Skin of body (tissue), 3 donors: ENCODE measurements around the gene CD68. TPM values are rescaled to one million over a fixed set of nuclear protein-coding genes. Genes with fewer than 3 reads are reported as not detected.
"Not testable (repeated sequence)": the region's sequence is repeated elsewhere in the genome, so short reads cannot be mapped to it uniquely, and the experiment has no call there.

Experiments
- DNase-seq: peaks from one replicate; lab custom pipeline; 2025; lab: John Stamatoyannopoulos, UW
- small RNA-seq: library from RNA; depleted of rRNA; stranded (forward); fragments of <200 nt; gene quantifications from one replicate; pipeline ENCODE3, GENCODE V24; 2014; ENCODE audit warnings: low replicate concordance
- total RNA-seq: library from RNA; depleted of rRNA; stranded (reverse); fragments of >200 nt; gene quantifications from one replicate; pipeline ENCODE4 v1.2.3, GENCODE V29; 2014

The CD68 gene
- total RNA-seq, 1 donor from 2014 or later, result 9.2 TPM

- no peak for DNase-seq
Observed at GRCh38 chr17:7613769-7614424, 34.5 kb downstream of the CD68 start.

DNA sequence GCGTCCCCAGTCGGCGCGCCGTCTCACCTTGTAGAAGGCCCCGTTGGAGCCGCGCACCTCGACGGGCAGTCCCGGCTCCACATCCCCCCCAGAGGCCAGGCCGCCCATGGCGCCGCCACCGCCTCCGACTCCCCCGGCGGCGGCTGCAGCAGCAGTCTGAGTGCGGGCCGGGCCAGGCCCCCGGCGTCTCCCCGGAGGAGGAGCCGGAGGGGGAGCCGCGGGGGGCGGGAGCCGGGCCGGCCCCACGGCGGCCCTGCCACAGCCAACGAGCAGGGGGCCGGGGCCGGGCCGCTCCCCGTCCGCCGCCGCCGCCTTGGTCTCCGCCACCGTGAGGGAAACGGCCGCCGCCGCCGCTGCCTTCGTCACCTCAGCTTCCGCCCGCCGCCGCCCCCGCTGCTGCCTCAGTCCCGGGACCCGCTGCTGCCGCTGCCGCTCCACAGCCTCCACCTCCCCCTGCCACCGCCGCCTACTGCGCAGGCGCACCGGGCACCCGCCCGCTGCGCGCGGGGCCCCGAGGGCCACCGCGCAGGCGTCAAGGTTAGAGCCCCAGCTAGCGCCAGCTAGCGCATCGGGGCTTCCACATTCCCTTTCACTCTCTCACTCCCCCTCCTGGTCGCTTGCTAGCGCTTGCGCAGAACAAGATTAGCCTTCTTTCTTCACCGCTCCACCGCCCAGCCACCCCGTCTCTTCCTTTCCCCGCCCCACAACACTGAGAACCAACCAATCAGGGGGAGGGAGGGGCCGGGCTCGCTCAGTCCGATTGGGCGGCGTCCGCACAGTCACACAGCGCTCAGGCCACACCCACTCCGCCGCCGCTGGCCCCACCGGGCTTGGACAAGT lies 35.2 kb downstream of the CD68 start, which contains the start of gene FXR2:
Gene FXR2, minus strand, starts transcription at position 473 of the 840 bp plus-strand sequence. Its CDS starts 365 bp downstream, at position 108.
- peak; percentile 100 for DNase-seq

GRCh38 chr17:7615265-7615747 lies 35.9 kb downstream of the CD68 start:
- DNase-seq, result no peak

DNA sequence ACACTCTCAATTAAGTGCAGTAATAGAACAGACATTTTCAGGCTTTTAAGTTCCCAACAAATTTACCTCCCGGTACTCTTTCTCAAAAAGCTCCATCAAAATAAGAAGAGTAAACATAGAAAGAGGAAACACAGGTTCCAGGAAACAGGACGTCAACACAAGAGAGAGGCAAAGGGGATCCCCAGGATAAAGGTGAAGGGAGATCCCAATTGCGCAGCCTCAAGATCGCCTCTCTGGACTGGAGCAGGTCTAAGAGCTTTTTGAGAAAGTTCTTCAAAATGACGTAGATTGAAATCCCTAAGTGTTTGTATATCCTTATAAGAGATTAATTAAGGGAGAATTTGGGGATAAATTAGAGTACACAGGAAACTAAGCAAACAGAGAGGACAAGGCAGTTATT lies 39.2 kb downstream of the CD68 start:
- no peak for DNase-seq

DNA sequence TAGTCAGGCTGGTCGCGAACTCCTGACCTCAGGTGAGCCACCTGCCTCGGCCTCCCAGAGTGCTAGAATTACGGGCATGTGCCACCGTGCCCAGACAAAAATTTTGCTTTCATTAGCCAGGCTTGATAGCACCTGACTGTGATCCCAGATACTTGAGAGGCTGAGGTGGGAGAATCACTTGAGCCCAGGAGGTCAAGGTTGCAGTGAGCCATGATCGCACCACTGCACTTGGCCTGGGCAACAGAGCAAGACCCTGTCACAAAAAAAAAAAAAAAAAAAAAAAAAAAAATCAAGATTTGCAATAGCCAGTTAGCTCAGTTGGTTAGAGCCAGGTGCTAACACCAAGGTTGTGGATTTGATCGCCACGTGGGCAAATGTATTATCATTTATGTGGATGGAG lies 41.4 kb downstream of the CD68 start:
- DNase-seq, result no peak

GRCh38 chr17:7623661-7624060 lies 44.2 kb downstream of the CD68 start:
- DNase-seq, result no peak

GRCh38 chr17:7625749-7626148 lies 46.3 kb downstream of the CD68 start:
- DNase-seq, result not testable (repeated sequence)

GRCh38 chr17:7626307-7626706 lies 46.9 kb downstream of the CD68 start:
- no peak for DNase-seq

DNA sequence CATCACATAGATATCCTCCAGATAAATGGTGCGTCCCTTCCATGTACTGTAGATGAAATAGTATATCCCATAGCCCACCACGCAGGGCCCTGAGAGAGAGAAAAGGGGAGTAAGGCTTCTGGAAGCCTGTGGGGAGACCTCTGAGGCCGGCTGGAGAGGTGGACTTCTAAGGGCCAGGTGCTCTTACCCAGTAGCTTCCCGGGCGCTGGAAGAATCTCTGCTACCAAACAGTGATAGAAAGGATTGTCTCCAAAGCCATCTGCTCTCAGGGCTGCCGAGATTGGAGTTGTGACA lies 47.5 kb downstream of the CD68 start:
- no peak for DNase-seq

DNA sequence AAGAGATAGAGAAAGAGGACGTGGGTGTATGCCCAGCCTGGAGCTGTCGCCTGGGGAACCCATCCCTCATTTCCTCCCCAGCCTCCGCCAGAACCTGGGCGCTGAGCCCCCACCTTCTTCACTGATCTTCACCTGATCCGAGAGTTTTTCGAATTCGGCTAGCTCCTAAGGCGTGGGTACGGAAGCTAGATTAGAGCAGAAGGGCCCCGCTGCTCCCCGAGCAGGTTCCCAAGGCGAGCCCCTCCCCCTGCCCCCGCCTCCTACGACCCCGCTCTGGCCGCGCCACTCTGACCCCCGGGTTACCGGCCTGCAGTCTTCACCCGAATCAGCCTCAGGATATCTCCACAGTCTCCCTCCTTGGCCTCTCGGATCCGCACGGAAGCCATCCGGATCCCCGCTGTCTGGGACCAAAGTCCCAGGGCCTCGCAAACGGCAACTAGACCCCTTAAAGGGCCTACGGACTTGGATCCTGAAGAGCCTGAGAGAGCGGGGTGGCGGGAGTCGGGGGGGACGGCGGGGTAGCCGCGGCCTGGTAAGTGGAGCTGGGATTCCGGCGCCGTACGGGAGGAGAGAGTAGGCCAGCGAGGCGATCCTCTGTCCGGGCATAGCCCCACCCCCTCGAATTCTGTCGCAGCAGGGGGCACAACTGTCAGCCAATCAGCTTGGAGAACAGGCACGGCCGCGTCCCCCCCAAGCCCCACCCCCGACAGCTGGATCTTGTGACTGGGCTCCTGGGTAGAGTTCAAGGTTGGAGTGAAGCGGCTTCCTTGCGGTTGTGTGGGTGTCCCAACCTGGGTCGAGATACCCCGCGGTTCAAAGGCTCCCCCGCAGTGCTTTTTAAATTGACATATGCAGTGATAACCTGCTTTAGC lies 48.0 kb downstream of the CD68 start, which contains the start of gene SAT2:
Gene SAT2, minus strand, starts transcription at position 572 of the 872 bp plus-strand sequence. Its CDS starts 186 bp downstream, at position 386.
- peak; percentile 90 for DNase-seq

GRCh38 chr17:7629939-7630571 lies 50.6 kb downstream of the CD68 start, which contains the start of gene SHBG:
Gene SHBG (plus strand): TSS chr17:7630135. CDS start chr17:7630173, 38 bp downstream.
- no peak for DNase-seq

Small RNA genes lying within 50 kb of the gene (small RNA-seq; reads per million reads assigned to genes)
- gene CD68 (not detected), gene RF00019 (not detected), gene SNORA48 (not detected), gene SNORD10 (not detected)

Other genes with a start within 250 kb of the CD68 start
- gene ACAP1, start 243.1 kb upstream of the CD68 start, total RNA-seq, result 4.7 TPM
- 6.3 TPM for gene KCTD11, start 227.5 kb upstream of the CD68 start, total RNA-seq
- gene TMEM95, start 224.5 kb upstream of the CD68 start, total RNA-seq, result not detected
- 2.5 TPM for gene TNK1, start 198.5 kb upstream of the CD68 start, total RNA-seq
- gene PLSCR3, start 185.1 kb upstream of the CD68 start, total RNA-seq, result 16.0 TPM
- 75.9 TPM for gene TMEM256, start 175.5 kb upstream of the CD68 start, total RNA-seq
- gene NLGN2, start 171.8 kb upstream of the CD68 start, total RNA-seq, result 8.8 TPM
- not detected for gene SPEM1, start 159.3 kb upstream of the CD68 start, total RNA-seq
- not detected for gene SPEM2, start 154.0 kb upstream of the CD68 start, total RNA-seq
- not detected for gene SPEM3, start 150.8 kb upstream of the CD68 start, total RNA-seq
- 3.3 TPM for gene TMEM102, start 144.2 kb upstream of the CD68 start, total RNA-seq
- gene FGF11, start 140.1 kb upstream of the CD68 start, total RNA-seq, result 3.4 TPM
- gene CHRNB1, start 134.6 kb upstream of the CD68 start, total RNA-seq, result 12.5 TPM
- 16.7 TPM for gene ZBTB4, start 100.0 kb upstream of the CD68 start, total RNA-seq
- not detected for gene SLC35G6, start 98.2 kb upstream of the CD68 start, total RNA-seq
- 73.0 TPM for gene POLR2A, start 95.3 kb upstream of the CD68 start, total RNA-seq
- 4.5 TPM for gene TNFSF12, start 30.6 kb upstream of the CD68 start, total RNA-seq
- 1.7 TPM for gene TNFSF13, start 20.9 kb upstream of the CD68 start, total RNA-seq
- 29.8 TPM for gene SENP3, start 17.7 kb upstream of the CD68 start, total RNA-seq
- gene MPDU1, start 4.2 kb downstream of the CD68 start, total RNA-seq, result 30.7 TPM
- gene SOX15, start 10.5 kb downstream of the CD68 start, total RNA-seq, result 7.8 TPM
- 25.5 TPM for gene FXR2, start 35.3 kb downstream of the CD68 start, total RNA-seq
- gene SAT2, start 48.2 kb downstream of the CD68 start, total RNA-seq, result 33.8 TPM
- 0.49 TPM for gene SHBG, start 50.5 kb downstream of the CD68 start, total RNA-seq
- gene ATP1B2, start 71.3 kb downstream of the CD68 start, total RNA-seq, result 2.9 TPM
- gene TP53, start 107.9 kb downstream of the CD68 start, total RNA-seq, result 30.2 TPM
- 3.2 TPM for gene WRAP53, start 108.8 kb downstream of the CD68 start, total RNA-seq
- 3.9 TPM for gene EFNB3, start 125.6 kb downstream of the CD68 start, total RNA-seq
- gene DNAH2, start 138.1 kb downstream of the CD68 start, total RNA-seq, result 0.10 TPM